SKM-1 treated with dmso at 0.1 percent for 144 hours (cell line): ENCODE measurements around the gene MROH2A.

Experiments used
- DNase-seq: peaks from one replicate; lab custom pipeline; 2025; ENCODE audit not compliant: unreplicated experiment; lab: John Stamatoyannopoulos, UW

Gene MROH2A

GRCh38 chr2:233764761-233765160, 13.4 kb upstream of the MROH2A start:
- no peak for DNase-seq

- no peak for DNase-seq
Measured at GRCh38 chr2:233766416-233766815, 11.7 kb upstream of the MROH2A start.

- DNase-seq, result no peak
Measured at GRCh38 chr2:233768076-233768475, 10.1 kb upstream of the MROH2A start.

- DNase-seq, result no peak
Measured at GRCh38 chr2:233769260-233769659, 8.9 kb upstream of the MROH2A start.

GRCh38 chr2:233772153-233772552, 6.0 kb upstream of the MROH2A start:
- no peak for DNase-seq

GRCh38 chr2:233772583-233772982, 5.5 kb upstream of the MROH2A start:
- no peak for DNase-seq

GRCh38 chr2:233773854-233774253, 4.3 kb upstream of the MROH2A start:
- no peak for DNase-seq

GRCh38 chr2:233775414-233775813, 2.7 kb upstream of the MROH2A start:
- DNase-seq, result no peak

GRCh38 chr2:233779722-233780121, 1.6 kb downstream of the MROH2A start:
- DNase-seq, result no peak

GRCh38 chr2:233780771-233781170, 2.6 kb downstream of the MROH2A start:
- DNase-seq, result no peak

GRCh38 chr2:233789554-233789953, 11.4 kb downstream of the MROH2A start:
- no peak for DNase-seq

GRCh38 chr2:233791151-233791882, 13.2 kb downstream of the MROH2A start:
- DNase-seq, result no peak

- DNase-seq, result no peak
Measured at GRCh38 chr2:233791883-233792329, 13.8 kb downstream of the MROH2A start.

GRCh38 chr2:233792720-233793119, 14.6 kb downstream of the MROH2A start:
- DNase-seq, result no peak

- DNase-seq, result no peak
Measured at GRCh38 chr2:233793465-233794127, 15.5 kb downstream of the MROH2A start.

GRCh38 chr2:233794128-233794658, 16.1 kb downstream of the MROH2A start:
- no peak for DNase-seq

- DNase-seq, result no peak
Measured at GRCh38 chr2:233795735-233796171, 17.6 kb downstream of the MROH2A start.

GRCh38 chr2:233796254-233796653, 18.1 kb downstream of the MROH2A start:
- no peak for DNase-seq

- DNase-seq, result no peak
Measured at GRCh38 chr2:233798335-233799086, 20.4 kb downstream of the MROH2A start.

GRCh38 chr2:233799087-233799665, 21.0 kb downstream of the MROH2A start:
- DNase-seq, result no peak

GRCh38 chr2:233799716-233800115, 21.6 kb downstream of the MROH2A start:
- DNase-seq, result no peak
